ENCODE measurements around the gene BCL2L1.
"Not testable (repeated sequence)": the region's sequence is repeated elsewhere in the genome, so short reads cannot be mapped to it uniquely, and the experiment has no call there.

Gene BCL2L1

GRCh38 chr20:31673435-31673834 is 49.2 kb downstream of the BCL2L1 start:
- Mint-ChIP-seq H3K4me1 (peaks cover 53 to 78% of the 10 kb centered on the region in 2 donors), H3K27me3 (no peaks in the 10 kb centered on the region), H3K27ac (peak overlapping the region; percentile 73), H3K4me3 (no peak overlapping the region), H3K36me3 (peaks cover 54 to 76% of the 10 kb centered on the region in 2 donors), H3K9me3 (no peaks in the 10 kb centered on the region)
- no peak for ATAC-seq (replicated peaks)
- no peak for DNase-seq

GRCh38 chr20:31671324-31671723 is 51.3 kb downstream of the BCL2L1 start:
- Mint-ChIP-seq H3K4me3 (no peak overlapping the region), H3K36me3 (peaks cover 57 to 79% of the 10 kb centered on the region in 2 donors), H3K9me3 (no peaks in the 10 kb centered on the region), H3K4me1 (peaks cover 55 to 79% of the 10 kb centered on the region in 2 donors), H3K27me3 (no peaks in the 10 kb centered on the region), H3K27ac (peak overlapping the region; percentile 74)
- DNase-seq (no peak), ATAC-seq (replicated peaks) (no peak)

- Mint-ChIP-seq H3K4me3 (no peak overlapping the region), H3K36me3 (peaks cover 65 to 80% of the 10 kb centered on the region in 2 donors), H3K9me3 (no peaks in the 10 kb centered on the region), H3K27me3 (no peaks in the 10 kb centered on the region), H3K4me1 (peaks cover 55 to 79% of the 10 kb centered on the region in 2 donors), H3K27ac (peak overlapping the region; percentile 80)
- no peak for DNase-seq
- no peak for ATAC-seq (replicated peaks)
These were observed 52.1 kb downstream of the BCL2L1 start for GRCh38 chr20:31670371-31671228.

GRCh38 chr20:31669876-31670275 is 52.8 kb downstream of the BCL2L1 start:
- ATAC-seq (replicated peaks) (no peak), DNase-seq (no peak)
- H3K27me3 Mint-ChIP-seq: no peaks in the 10 kb centered on the region
- H3K27ac Mint-ChIP-seq: peak overlapping the region; percentile 80
- H3K4me1 Mint-ChIP-seq: peaks cover 48 to 79% of the 10 kb centered on the region in 2 donors
- peak overlapping the region; percentile 32 to 50 for H3K4me3 Mint-ChIP-seq
- peaks cover 66 to 80% of the 10 kb centered on the region in 2 donors for H3K36me3 Mint-ChIP-seq
- H3K9me3 Mint-ChIP-seq: no peaks in the 10 kb centered on the region

GRCh38 chr20:31668944-31669343 is 53.7 kb downstream of the BCL2L1 start:
- DNase-seq; ATAC-seq (replicated peaks); H3K27ac Mint-ChIP-seq; H3K9me3 Mint-ChIP-seq; H3K27me3 Mint-ChIP-seq: not testable (repeated sequence)
- Mint-ChIP-seq H3K4me1 (peaks cover 47 to 79% of the 10 kb centered on the region in 2 donors), H3K36me3 (peaks cover 70 to 79% of the 10 kb centered on the region in 2 donors), H3K4me3 (peak overlapping the region in 1 of 2 donors; percentile 32)

- ATAC-seq (replicated peaks) (peak; percentile 33 to 69), DNase-seq (no peak)
- no peaks in the 10 kb centered on the region for H3K27me3 Mint-ChIP-seq
- peaks cover 52 to 84% of the 10 kb centered on the region in 2 donors for H3K4me1 Mint-ChIP-seq
- no peaks in the 10 kb centered on the region for H3K9me3 Mint-ChIP-seq
- H3K27ac Mint-ChIP-seq: peak overlapping the region; percentile 94
- peak overlapping the region; percentile 61 to 67 for H3K4me3 Mint-ChIP-seq
- peaks cover 68 to 83% of the 10 kb centered on the region in 2 donors for H3K36me3 Mint-ChIP-seq
These were observed 55.1 kb downstream of the BCL2L1 start for GRCh38 chr20:31667315-31668285.

- ATAC-seq (replicated peaks) (peak; percentile 40 to 49), DNase-seq (no peak)
- Mint-ChIP-seq H3K4me1 (peaks cover 60 to 93% of the 10 kb centered on the region in 2 donors), H3K4me3 (peak overlapping the region in 1 of 2 donors; percentile 57), H3K36me3 (peaks cover 76 to 88% of the 10 kb centered on the region in 2 donors), H3K27me3 (no peaks in the 10 kb centered on the region), H3K9me3 (no peaks in the 10 kb centered on the region), H3K27ac (peak overlapping the region; percentile 94)
These were observed 56.2 kb downstream of the BCL2L1 start for GRCh38 chr20:31666258-31667042.

GRCh38 chr20:31665753-31666152 is 56.9 kb downstream of the BCL2L1 start:
- peaks cover 75 to 86% of the 10 kb centered on the region in 2 donors for H3K36me3 Mint-ChIP-seq
- ATAC-seq (replicated peaks): no peak
- H3K27ac Mint-ChIP-seq: peak overlapping the region; percentile 92
- DNase-seq: no peak
- peaks cover 60 to 93% of the 10 kb centered on the region in 2 donors for H3K4me1 Mint-ChIP-seq
- H3K27me3 Mint-ChIP-seq: no peaks in the 10 kb centered on the region
- H3K9me3 Mint-ChIP-seq: no peaks in the 10 kb centered on the region
- H3K4me3 Mint-ChIP-seq: peak overlapping the region; percentile 10 to 52

- H3K36me3 Mint-ChIP-seq: peaks cover 70 to 81% of the 10 kb centered on the region in 2 donors
- no peaks in the 10 kb centered on the region for H3K9me3 Mint-ChIP-seq
- H3K27me3 Mint-ChIP-seq: no peaks in the 10 kb centered on the region
- ATAC-seq (replicated peaks): no peak
- H3K4me1 Mint-ChIP-seq: peaks cover 58 to 90% of the 10 kb centered on the region in 2 donors
- H3K27ac Mint-ChIP-seq: peak overlapping the region; percentile 67
- no peak overlapping the region for H3K4me3 Mint-ChIP-seq
- DNase-seq: no peak
These were observed 57.8 kb downstream of the BCL2L1 start for GRCh38 chr20:31664696-31665354.

- Mint-ChIP-seq H3K9me3 (no peaks in the 10 kb centered on the region), H3K4me1 (peaks cover 52 to 82% of the 10 kb centered on the region in 2 donors), H3K27me3 (no peaks in the 10 kb centered on the region), H3K27ac (peak overlapping the region; percentile 67), H3K4me3 (no peak overlapping the region), H3K36me3 (peaks cover 63 to 74% of the 10 kb centered on the region in 2 donors)
- no peak for ATAC-seq (replicated peaks)
- DNase-seq: no peak
These were observed 58.6 kb downstream of the BCL2L1 start for GRCh38 chr20:31663838-31664695.

- ATAC-seq (replicated peaks): no peak
- Mint-ChIP-seq H3K9me3 (no peaks in the 10 kb centered on the region), H3K27me3 (no peaks in the 10 kb centered on the region), H3K4me3 (no peak overlapping the region), H3K36me3 (peaks cover 61 to 77% of the 10 kb centered on the region in 2 donors), H3K27ac (peak overlapping the region; percentile 4), H3K4me1 (peaks cover 52 to 80% of the 10 kb centered on the region in 2 donors)
- DNase-seq: no peak
These were observed 59.2 kb downstream of the BCL2L1 start for GRCh38 chr20:31663524-31663837.

GRCh38 chr20:31662372-31662854 is 60.3 kb downstream of the BCL2L1 start:
- Mint-ChIP-seq H3K27ac (peak overlapping the region; percentile 73), H3K9me3 (no peaks in the 10 kb centered on the region), H3K27me3 (no peaks in the 10 kb centered on the region), H3K4me3 (peak overlapping the region; percentile 71 to 75), H3K4me1 (peaks cover 44 to 70% of the 10 kb centered on the region in 2 donors), H3K36me3 (peaks cover 52 to 68% of the 10 kb centered on the region in 2 donors)
- DNase-seq (no peak), ATAC-seq (replicated peaks) (no peak)

Measured in stimulated activated naive B cell treated with anti-CD40 and anti-IgM and Interleukin-4, amounts not matched to agents 10 μg/mL and 1 μg/mL and 100 μg/mL, for 72 hours (primary cell).